ENCODE measurements around the gene PRMT3.

DNA sequence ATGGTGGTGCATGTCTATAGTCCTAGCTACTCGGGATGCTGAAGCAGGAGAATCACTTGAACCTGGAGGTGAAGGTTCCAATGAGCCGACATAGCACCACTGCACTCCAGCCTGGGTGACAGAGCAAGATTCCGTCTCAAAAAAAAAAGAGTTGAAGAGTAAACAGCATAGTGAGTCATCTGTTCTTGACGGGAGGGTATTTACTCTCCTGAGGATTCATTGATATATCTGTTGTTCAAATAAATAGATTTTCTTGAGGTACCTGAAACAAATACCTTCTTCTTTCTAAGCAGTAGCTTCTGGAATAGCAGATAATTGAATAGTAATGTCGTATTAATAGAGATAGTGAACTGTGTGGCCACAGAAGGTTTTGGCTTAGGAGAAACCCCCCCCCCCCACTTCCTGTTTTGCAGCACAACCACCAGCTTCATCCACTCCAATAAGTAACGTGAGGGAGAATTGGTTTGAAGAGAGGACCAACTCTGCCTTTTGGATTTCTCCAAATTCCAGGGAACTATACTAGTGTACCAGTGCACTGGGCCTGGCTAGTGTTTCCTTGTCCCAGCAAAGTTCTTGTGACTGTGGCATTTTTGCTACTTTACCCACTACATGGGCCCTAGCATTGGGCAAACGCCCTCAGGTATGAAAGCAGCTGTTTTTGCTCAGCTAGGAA, 90.0 kb downstream of the PRMT3 start:
- TF ChIP-seq FOXM1 (CRISPR knock-in tag; IDR thresholded peaks at IDR 0.05) (no peak), SKIL (CRISPR knock-in tag; IDR thresholded peaks at IDR 0.05; ENCODE audit: borderline replicate concordance) (no peak), EZH2 (conservative IDR thresholded peaks at IDR 0.05; ENCODE audit: low read depth, low read length) (no peak), ZSCAN25 (CRISPR knock-in tag; IDR thresholded peaks at IDR 0.05) (no peak), NCOA5 (CRISPR knock-in tag; IDR thresholded peaks at IDR 0.05) (no peak), ZNF775 (CRISPR knock-in tag; IDR thresholded peaks at IDR 0.05; ENCODE audit: borderline replicate concordance) (no peak), POLR2AphosphoS5 (IDR thresholded peaks at IDR 0.05; ENCODE audit: low read depth, low read length) (no peak), KLF16 (CRISPR knock-in tag; IDR thresholded peaks at IDR 0.05) (no peak), MAX (IDR thresholded peaks at IDR 0.05) (no peak), KLF12 (CRISPR knock-in tag; IDR thresholded peaks at IDR 0.05; ENCODE audit: borderline replicate concordance) (no peak)
- TF ChIP-seq, protein P1, sequence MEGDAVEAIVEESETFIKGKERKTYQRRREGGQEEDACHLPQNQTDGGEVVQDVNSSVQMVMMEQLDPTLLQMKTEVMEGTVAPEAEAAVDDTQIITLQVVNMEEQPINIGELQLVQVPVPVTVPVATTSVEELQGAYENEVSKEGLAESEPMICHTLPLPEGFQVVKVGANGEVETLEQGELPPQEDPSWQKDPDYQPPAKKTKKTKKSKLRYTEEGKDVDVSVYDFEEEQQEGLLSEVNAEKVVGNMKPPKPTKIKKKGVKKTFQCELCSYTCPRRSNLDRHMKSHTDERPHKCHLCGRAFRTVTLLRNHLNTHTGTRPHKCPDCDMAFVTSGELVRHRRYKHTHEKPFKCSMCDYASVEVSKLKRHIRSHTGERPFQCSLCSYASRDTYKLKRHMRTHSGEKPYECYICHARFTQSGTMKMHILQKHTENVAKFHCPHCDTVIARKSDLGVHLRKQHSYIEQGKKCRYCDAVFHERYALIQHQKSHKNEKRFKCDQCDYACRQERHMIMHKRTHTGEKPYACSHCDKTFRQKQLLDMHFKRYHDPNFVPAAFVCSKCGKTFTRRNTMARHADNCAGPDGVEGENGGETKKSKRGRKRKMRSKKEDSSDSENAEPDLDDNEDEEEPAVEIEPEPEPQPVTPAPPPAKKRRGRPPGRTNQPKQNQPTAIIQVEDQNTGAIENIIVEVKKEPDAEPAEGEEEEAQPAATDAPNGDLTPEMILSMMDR (CRISPR knock-in tag; IDR thresholded peaks at IDR 0.05), result no peak
